WTC11 (cell line): ENCODE data around the gene TMEM25. TPM values are rescaled to one million over a fixed set of nuclear protein-coding genes. Genes with fewer than 3 reads are reported as not detected.
"Not testable (repeated sequence)": the region's sequence is repeated elsewhere in the genome, so short reads cannot be mapped to it uniquely, and the experiment has no call there.

Source experiments
- ATAC-seq: fragments of 200-7000 bp; cut with Tn5 transposase; 2 replicates; pipeline ENCODE4 v1.10.0; 2021; ENCODE audit warnings: mild to moderate bottlenecking, moderate library complexity
- CTCF ChIA-PET: fragments of 300-600 bp; sonication (Branson Sonifier 250); formaldehyde crosslinking; loops from one replicate; lab custom pipeline; 2021; ENCODE audit warnings: antibody characterized with exemption; lab: Charles Lee
- POLR2A ChIA-PET: fragments of 350-600 bp; sonication (Branson Sonifier 250); formaldehyde crosslinking; loops from one replicate; lab custom pipeline; 2021; ENCODE audit warnings: antibody characterized with exemption; lab: Charles Lee
- DNase-seq: peaks from one replicate; pipeline ENCODE4 v3.0.0; 2021; ENCODE audit warnings: low spot score
- H3K27ac Mint-ChIP-seq: 2 replicates; pipeline ENCODE4 v1.8.0; 2021; ENCODE audit warnings: mixed read lengths
- H3K27me3 Mint-ChIP-seq: 2 replicates; pipeline ENCODE4 v1.8.0; 2021; ENCODE audit warnings: low read depth, mild to moderate bottlenecking, moderate library complexity, mixed read lengths
- H3K36me3 Mint-ChIP-seq: 2 replicates; pipeline ENCODE4 v1.8.0; 2021; ENCODE audit warnings: mixed read lengths
- H3K4me1 Mint-ChIP-seq: 2 replicates; pipeline ENCODE4 v1.8.0; 2022; ENCODE audit warnings: mixed read lengths
- H3K4me3 Mint-ChIP-seq: 2 replicates; pipeline ENCODE4 v1.8.0; 2021; ENCODE audit warnings: mild to moderate bottlenecking, moderate library complexity, mixed read lengths
- H3K9me3 Mint-ChIP-seq: 2 replicates; pipeline ENCODE4 v1.8.0; 2021; ENCODE audit warnings: mixed read lengths
- ATF1 ChIP-seq: sonication (generic); formaldehyde crosslinking; IDR thresholded peaks from 2 replicates; pipeline ENCODE4 v1.8.1; 2023; ENCODE audit warnings: mild to moderate bottlenecking, moderate library complexity, missing genetic modification reagents
- ELF4 ChIP-seq: sonication (generic); formaldehyde crosslinking; IDR thresholded peaks from 2 replicates; pipeline ENCODE4 v1.8.1; 2022; ENCODE audit warnings: low read depth, mild to moderate bottlenecking, moderate library complexity, missing genetic modification reagents
- EMX1 ChIP-seq: fragments of 250-450 bp; sonication (Bioruptor Pico); IDR thresholded peaks from 2 replicates; pipeline ENCODE4 v1.8.0; 2021; ENCODE audit warnings: mild to moderate bottlenecking
- GABPB1 ChIP-seq: sonication (generic); formaldehyde crosslinking; IDR thresholded peaks from 2 replicates; pipeline ENCODE4 v1.8.1; 2023; ENCODE audit warnings: mild to moderate bottlenecking, missing genetic modification reagents
- HMGA2 ChIP-seq: fragments of 250-450 bp; sonication (Bioruptor Pico); IDR thresholded peaks from 2 replicates; pipeline ENCODE4 v1.4.0; 2021; ENCODE audit warnings: mild to moderate bottlenecking, moderate library complexity
- JAZF1 ChIP-seq: fragments of 250-450 bp; sonication (Bioruptor Pico); IDR thresholded peaks from 2 replicates; pipeline ENCODE4 v1.9.0; 2021; ENCODE audit warnings: moderate library complexity, mild to moderate bottlenecking, inconsistent platforms
- JUN ChIP-seq: sonication (generic); formaldehyde crosslinking; IDR thresholded peaks from 2 replicates; pipeline ENCODE4 v1.8.0; 2023; ENCODE audit warnings: mild to moderate bottlenecking, missing genetic modification reagents
- MXD4 ChIP-seq: fragments of 250-450 bp; sonication (Bioruptor Pico); IDR thresholded peaks from 2 replicates; pipeline ENCODE4 v1.8.0; 2021; ENCODE audit warnings: mild to moderate bottlenecking, moderate library complexity, borderline replicate concordance
- NFYB ChIP-seq: sonication (generic); formaldehyde crosslinking; conservative IDR thresholded peaks from 2 replicates; pipeline ENCODE4 v1.8.0; 2022; ENCODE audit warnings: low read depth, missing genetic modification reagents
- NR3C1 ChIP-seq: sonication (generic); formaldehyde crosslinking; conservative IDR thresholded peaks from 2 replicates; pipeline ENCODE4 v1.8.1; 2023; ENCODE audit warnings: low read depth, mild to moderate bottlenecking, missing genetic modification reagents
- RELA ChIP-seq: sonication (generic); formaldehyde crosslinking; IDR thresholded peaks from 2 replicates; pipeline ENCODE4 v1.8.1; 2022; ENCODE audit warnings: missing genetic modification reagents, mild to moderate bottlenecking, borderline replicate concordance
- SOX15 ChIP-seq: fragments of 250-450 bp; sonication (Bioruptor Pico); IDR thresholded peaks from 2 replicates; pipeline ENCODE4 v1.9.0; 2021; ENCODE audit warnings: mild to moderate bottlenecking
- TEAD1 ChIP-seq: sonication (generic); formaldehyde crosslinking; IDR thresholded peaks from 2 replicates; pipeline ENCODE4 v1.8.0; 2022; ENCODE audit warnings: mild to moderate bottlenecking, missing genetic modification reagents
- ZNF121 ChIP-seq: sonication (generic); formaldehyde crosslinking; IDR thresholded peaks from 2 replicates; pipeline ENCODE4 v1.8.0; 2023; ENCODE audit warnings: missing genetic modification reagents
- total RNA-seq: library from RNA; stranded (reverse); gene quantifications from 3 replicates; pipeline ENCODE4 v1.2.3, GENCODE V29; 2021
- TF ChIP-seq, protein P1 (sequence below): sonication (generic); formaldehyde crosslinking; IDR thresholded peaks from 2 replicates; pipeline ENCODE4 v1.8.0; 2022; ENCODE audit warnings: mild to moderate bottlenecking, missing genetic modification reagents
- TF ChIP-seq, protein P2 (sequence below): fragments of 250-450 bp; sonication (Bioruptor Pico); IDR thresholded peaks from 2 replicates; pipeline ENCODE4 v1.9.0; 2021; ENCODE audit warnings: mild to moderate bottlenecking
- TF ChIP-seq, protein P3 (sequence below): fragments of 250-450 bp; sonication (Bioruptor Pico); IDR thresholded peaks from 2 replicates; pipeline ENCODE4 v2.1.2; 2022; ENCODE audit warnings: mild to moderate bottlenecking, moderate library complexity
- TF ChIP-seq, protein P4 (sequence below): sonication (generic); formaldehyde crosslinking; conservative IDR thresholded peaks from 2 replicates; pipeline ENCODE4 v1.8.1; 2022; ENCODE audit warnings: mild to moderate bottlenecking, missing genetic modification reagents
- TF ChIP-seq, protein P5 (sequence below): fragments of 250-450 bp; sonication (Bioruptor Pico); IDR thresholded peaks from 2 replicates; pipeline ENCODE4 v1.8.0; 2021; ENCODE audit warnings: mild to moderate bottlenecking
- TF ChIP-seq, protein P6 (sequence below): sonication (generic); formaldehyde crosslinking; IDR thresholded peaks from 2 replicates; pipeline ENCODE4 v1.8.1; 2022; ENCODE audit warnings: missing genetic modification reagents, borderline replicate concordance

TMEM25 gene
- total RNA-seq, 1 experiment from 2014 or later: 19.7 TPM

DNA sequence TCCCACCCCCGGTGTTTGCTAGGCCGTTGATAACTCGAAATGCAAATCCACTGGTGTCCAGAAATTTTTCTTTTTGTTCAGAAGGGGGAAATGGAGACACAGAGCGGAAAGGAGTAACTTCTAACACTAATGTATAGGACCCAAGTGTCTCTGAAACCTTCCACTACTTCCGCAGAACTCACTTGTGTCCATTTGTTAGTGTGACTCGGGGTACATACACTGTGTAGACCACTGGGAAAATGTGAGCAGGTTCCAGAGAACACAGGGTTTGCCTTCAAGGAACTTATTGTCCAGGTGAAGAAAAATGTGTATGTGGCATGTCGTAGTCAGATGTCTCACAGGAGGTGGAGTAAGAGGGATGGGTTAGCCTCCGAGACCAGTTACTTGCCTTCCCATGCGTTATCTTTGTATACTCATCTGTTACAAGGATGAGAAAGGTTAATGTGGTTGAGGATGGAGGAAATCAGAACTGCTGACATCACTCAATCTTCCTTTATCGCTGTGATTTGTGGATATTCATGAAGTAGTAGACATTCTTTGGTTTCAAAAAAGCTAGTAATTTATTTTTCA lies 42.1 kb downstream of the TMEM25 start:
- peaks cover 21% of the 10 kb centered on the region for H3K4me1 Mint-ChIP-seq
- CTCF ChIA-PET: no interaction called here
- DNase-seq (no peak), ATAC-seq (no peak)
- no peaks in the 10 kb centered on the region for H3K9me3 Mint-ChIP-seq
- H3K27ac Mint-ChIP-seq: peak overlapping the region; percentile 89
- peak overlapping the region; percentile 92 for H3K4me3 Mint-ChIP-seq
- H3K27me3 Mint-ChIP-seq: no peaks in the 10 kb centered on the region; the same call in 1 of the 2 replicates
- POLR2A ChIA-PET: interaction anchor here (1.5 kb wide), 1 partner anchor 62 kb away, joined by 8 read pairs; no protein-coding TSS in a partner anchor
- TF ChIP-seq, protein P1, sequence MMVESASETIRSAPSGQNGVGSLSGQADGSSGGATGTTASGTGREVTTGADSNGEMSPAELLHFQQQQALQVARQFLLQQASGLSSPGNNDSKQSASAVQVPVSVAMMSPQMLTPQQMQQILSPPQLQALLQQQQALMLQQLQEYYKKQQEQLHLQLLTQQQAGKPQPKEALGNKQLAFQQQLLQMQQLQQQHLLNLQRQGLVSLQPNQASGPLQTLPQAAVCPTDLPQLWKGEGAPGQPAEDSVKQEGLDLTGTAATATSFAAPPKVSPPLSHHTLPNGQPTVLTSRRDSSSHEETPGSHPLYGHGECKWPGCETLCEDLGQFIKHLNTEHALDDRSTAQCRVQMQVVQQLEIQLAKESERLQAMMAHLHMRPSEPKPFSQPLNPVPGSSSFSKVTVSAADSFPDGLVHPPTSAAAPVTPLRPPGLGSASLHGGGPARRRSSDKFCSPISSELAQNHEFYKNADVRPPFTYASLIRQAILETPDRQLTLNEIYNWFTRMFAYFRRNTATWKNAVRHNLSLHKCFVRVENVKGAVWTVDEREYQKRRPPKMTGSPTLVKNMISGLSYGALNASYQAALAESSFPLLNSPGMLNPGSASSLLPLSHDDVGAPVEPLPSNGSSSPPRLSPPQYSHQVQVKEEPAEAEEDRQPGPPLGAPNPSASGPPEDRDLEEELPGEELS (CRISPR knock-in tag): no peak
- TF ChIP-seq MXD4 (CRISPR knock-in tag) (no peak), JAZF1 (CRISPR knock-in tag) (no peak), HMGA2 (CRISPR knock-in tag) (no peak)
- TF ChIP-seq, protein P2, sequence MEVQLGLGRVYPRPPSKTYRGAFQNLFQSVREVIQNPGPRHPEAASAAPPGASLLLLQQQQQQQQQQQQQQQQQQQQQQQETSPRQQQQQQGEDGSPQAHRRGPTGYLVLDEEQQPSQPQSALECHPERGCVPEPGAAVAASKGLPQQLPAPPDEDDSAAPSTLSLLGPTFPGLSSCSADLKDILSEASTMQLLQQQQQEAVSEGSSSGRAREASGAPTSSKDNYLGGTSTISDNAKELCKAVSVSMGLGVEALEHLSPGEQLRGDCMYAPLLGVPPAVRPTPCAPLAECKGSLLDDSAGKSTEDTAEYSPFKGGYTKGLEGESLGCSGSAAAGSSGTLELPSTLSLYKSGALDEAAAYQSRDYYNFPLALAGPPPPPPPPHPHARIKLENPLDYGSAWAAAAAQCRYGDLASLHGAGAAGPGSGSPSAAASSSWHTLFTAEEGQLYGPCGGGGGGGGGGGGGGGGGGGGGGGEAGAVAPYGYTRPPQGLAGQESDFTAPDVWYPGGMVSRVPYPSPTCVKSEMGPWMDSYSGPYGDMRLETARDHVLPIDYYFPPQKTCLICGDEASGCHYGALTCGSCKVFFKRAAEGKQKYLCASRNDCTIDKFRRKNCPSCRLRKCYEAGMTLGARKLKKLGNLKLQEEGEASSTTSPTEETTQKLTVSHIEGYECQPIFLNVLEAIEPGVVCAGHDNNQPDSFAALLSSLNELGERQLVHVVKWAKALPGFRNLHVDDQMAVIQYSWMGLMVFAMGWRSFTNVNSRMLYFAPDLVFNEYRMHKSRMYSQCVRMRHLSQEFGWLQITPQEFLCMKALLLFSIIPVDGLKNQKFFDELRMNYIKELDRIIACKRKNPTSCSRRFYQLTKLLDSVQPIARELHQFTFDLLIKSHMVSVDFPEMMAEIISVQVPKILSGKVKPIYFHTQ: no peak
- TF ChIP-seq, protein P3, sequence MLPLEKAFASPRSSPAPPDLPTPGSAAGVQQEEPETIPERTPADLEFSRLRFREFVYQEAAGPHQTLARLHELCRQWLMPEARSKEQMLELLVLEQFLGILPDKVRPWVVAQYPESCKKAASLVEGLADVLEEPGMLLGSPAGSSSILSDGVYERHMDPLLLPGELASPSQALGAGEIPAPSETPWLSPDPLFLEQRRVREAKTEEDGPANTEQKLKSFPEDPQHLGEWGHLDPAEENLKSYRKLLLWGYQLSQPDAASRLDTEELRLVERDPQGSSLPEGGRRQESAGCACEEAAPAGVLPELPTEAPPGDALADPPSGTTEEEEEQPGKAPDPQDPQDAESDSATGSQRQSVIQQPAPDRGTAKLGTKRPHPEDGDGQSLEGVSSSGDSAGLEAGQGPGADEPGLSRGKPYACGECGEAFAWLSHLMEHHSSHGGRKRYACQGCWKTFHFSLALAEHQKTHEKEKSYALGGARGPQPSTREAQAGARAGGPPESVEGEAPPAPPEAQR (CRISPR knock-in tag): no peak
- no peaks in the 10 kb centered on the region; the same call in 1 of the 2 replicates for H3K36me3 Mint-ChIP-seq

DNA sequence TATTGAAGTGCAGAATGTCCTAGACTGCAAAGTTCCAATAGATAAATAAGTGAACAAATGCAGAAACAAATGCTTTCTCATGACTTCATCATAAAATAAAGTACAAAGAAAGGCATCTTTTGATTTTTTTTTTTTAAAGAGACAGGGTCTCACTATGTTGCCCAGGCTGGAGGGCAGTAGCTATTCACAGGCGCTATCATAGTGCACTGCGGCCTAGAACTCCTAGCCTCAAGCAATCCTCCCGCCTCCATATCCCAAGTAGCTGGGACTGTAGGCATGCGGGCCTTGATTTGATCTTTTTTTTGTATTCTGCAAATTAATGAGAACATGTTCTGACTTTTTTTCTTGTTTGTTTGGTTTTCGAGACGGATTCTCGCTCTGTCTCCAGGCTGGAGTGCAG lies 43.6 kb downstream of the TMEM25 start:
- ChIA-PET POLR2A (no interaction called here), CTCF (no interaction called here)
- ATAC-seq (no peak), DNase-seq (no peak)
- Mint-ChIP-seq H3K4me3 (peak overlapping the region; percentile 48), H3K9me3 (no peaks in the 10 kb centered on the region), H3K27me3 (no peaks in the 10 kb centered on the region; the same call in 1 of the 2 replicates), H3K27ac (no peak overlapping the region), H3K36me3 (no peaks in the 10 kb centered on the region; the same call in 1 of the 2 replicates), H3K4me1 (peaks cover 21% of the 10 kb centered on the region)
- peak; percentile 88 for TF ChIP-seq ZNF121
- TF ChIP-seq, protein P4, sequence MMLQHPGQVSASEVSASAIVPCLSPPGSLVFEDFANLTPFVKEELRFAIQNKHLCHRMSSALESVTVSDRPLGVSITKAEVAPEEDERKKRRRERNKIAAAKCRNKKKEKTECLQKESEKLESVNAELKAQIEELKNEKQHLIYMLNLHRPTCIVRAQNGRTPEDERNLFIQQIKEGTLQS (CRISPR knock-in tag): no peak

DNA sequence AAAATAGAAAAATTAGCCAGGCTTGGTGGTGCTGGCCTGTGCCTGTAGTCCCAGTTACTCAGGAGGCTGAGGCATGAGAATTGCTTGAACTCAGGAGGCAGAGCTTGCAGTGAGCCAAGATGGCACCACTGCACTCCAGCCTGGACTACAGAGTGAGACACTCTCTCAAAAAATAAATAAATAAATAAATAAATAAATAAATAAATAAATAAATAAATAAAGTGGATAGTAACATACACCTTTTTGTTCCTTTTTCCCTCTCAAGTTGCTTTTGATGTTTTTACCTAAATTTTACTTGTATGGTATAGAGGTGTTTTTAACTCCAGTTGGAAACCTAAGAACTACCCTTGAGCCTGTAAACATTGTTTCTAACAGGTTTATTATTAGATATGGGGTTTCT lies 47.0 kb downstream of the TMEM25 start:
- H3K27ac Mint-ChIP-seq, CTCF ChIA-PET, POLR2A ChIA-PET, H3K4me3 Mint-ChIP-seq, H3K9me3 Mint-ChIP-seq, H3K27me3 Mint-ChIP-seq, DNase-seq, ATAC-seq: not testable (repeated sequence)
- H3K36me3 Mint-ChIP-seq: peaks cover 12% of the 10 kb centered on the region
- H3K4me1 Mint-ChIP-seq: peaks cover 21% of the 10 kb centered on the region

DNA sequence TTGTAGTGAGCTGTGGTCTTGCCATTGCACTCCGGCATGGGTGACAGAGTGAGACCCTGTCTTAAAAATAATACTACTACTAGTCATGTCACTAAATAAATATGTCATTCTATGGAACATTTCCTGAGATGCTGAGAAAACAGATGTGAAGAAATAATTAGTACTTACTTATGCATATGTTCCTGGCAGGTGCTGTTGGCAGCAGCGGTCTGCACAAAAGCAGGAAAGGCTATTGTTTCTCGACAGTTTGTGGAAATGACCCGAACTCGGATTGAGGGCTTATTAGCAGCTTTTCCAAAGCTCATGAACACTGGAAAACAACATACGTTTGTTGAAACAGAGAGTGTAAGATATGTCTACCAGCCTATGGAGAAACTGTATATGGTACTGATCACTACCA lies 50.1 kb downstream of the TMEM25 start:
- Mint-ChIP-seq H3K27ac (no peak overlapping the region), H3K9me3 (no peaks in the 10 kb centered on the region), H3K4me1 (no peaks in the 10 kb centered on the region), H3K36me3 (peaks cover 39% of the 10 kb centered on the region), H3K4me3 (no peak overlapping the region), H3K27me3 (no peaks in the 10 kb centered on the region)
- ChIA-PET POLR2A (no interaction called here), CTCF (no interaction called here)
- ATAC-seq: no peak
- no peak for DNase-seq
- TF ChIP-seq, protein P5, sequence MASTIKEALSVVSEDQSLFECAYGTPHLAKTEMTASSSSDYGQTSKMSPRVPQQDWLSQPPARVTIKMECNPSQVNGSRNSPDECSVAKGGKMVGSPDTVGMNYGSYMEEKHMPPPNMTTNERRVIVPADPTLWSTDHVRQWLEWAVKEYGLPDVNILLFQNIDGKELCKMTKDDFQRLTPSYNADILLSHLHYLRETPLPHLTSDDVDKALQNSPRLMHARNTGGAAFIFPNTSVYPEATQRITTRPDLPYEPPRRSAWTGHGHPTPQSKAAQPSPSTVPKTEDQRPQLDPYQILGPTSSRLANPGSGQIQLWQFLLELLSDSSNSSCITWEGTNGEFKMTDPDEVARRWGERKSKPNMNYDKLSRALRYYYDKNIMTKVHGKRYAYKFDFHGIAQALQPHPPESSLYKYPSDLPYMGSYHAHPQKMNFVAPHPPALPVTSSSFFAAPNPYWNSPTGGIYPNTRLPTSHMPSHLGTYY: no peak
- TF ChIP-seq SOX15 (CRISPR knock-in tag) (no peak), TEAD1 (CRISPR knock-in tag) (no peak), ATF1 (CRISPR knock-in tag) (no peak), NFYB (CRISPR knock-in tag) (no peak), EMX1 (CRISPR knock-in tag) (no peak), HMGA2 (CRISPR knock-in tag) (no peak), GABPB1 (CRISPR knock-in tag) (no peak), ELF4 (CRISPR knock-in tag) (no peak), NR3C1 (CRISPR knock-in tag) (no peak), RELA (CRISPR knock-in tag) (no peak), JUN (no peak)
- TF ChIP-seq, protein P6, sequence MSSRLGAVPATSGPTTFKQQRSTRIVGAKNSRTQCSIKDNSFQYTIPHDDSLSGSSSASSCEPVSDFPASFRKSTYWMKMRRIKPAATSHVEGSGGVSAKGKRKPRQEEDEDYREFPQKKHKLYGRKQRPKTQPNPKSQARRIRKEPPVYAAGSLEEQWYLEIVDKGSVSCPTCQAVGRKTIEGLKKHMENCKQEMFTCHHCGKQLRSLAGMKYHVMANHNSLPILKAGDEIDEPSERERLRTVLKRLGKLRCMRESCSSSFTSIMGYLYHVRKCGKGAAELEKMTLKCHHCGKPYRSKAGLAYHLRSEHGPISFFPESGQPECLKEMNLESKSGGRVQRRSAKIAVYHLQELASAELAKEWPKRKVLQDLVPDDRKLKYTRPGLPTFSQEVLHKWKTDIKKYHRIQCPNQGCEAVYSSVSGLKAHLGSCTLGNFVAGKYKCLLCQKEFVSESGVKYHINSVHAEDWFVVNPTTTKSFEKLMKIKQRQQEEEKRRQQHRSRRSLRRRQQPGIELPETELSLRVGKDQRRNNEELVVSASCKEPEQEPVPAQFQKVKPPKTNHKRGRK (CRISPR knock-in tag): no peak
